WI38 (cell line): ENCODE measurements around the gene MAP3K20.
"Not testable (repeated sequence)": the region's sequence is repeated elsewhere in the genome, so short reads cannot be mapped to it uniquely, and the experiment has no call there.

Experiments
- H3K4me3 ChIP-seq: 2 replicates; pipeline ENCODE4 v1.5.1; 2011; ENCODE audit warnings: low read depth, mild to moderate bottlenecking, control low read depth, low read length
- CTCF ChIP-seq: IDR thresholded peaks from 2 replicates; pipeline ENCODE4 v1.5.1; 2012; ENCODE audit warnings: low read depth, mild to moderate bottlenecking, control low read depth, low read length

MAP3K20 gene

DNA sequence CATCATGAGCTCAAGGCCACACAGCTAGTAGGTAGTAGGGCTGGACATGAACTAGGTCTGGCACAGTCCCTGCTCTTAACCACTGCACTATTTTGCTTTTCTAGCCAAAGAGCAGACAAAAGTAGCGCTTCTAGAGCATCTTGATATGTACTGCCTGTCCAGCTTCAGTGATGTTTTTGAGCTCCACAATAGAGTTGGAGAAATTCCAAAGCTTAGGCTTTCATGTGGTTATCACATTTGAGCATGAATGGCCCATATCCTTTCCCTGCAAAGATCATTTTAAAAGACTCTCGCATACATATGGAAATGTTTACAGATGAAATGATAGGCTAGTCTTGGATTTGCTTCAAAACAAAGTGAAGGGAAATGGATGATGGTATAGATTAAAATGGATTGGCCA lies 128.7 kb downstream of the MAP3K20 start:
- no peak for TF ChIP-seq CTCF
- no peak overlapping the region for H3K4me3 ChIP-seq

GRCh38 chr2:173205375-173205774 lies 129.7 kb downstream of the MAP3K20 start:
- H3K4me3 ChIP-seq, result no peak overlapping the region
- TF ChIP-seq CTCF, result no peak

GRCh38 chr2:173207124-173207523 lies 131.5 kb downstream of the MAP3K20 start:
- H3K4me3 ChIP-seq, result not testable (repeated sequence)

GRCh38 chr2:173210270-173211196 lies 134.9 kb downstream of the MAP3K20 start:
- TF ChIP-seq CTCF, result peak; percentile 73
- no peak overlapping the region for H3K4me3 ChIP-seq

DNA sequence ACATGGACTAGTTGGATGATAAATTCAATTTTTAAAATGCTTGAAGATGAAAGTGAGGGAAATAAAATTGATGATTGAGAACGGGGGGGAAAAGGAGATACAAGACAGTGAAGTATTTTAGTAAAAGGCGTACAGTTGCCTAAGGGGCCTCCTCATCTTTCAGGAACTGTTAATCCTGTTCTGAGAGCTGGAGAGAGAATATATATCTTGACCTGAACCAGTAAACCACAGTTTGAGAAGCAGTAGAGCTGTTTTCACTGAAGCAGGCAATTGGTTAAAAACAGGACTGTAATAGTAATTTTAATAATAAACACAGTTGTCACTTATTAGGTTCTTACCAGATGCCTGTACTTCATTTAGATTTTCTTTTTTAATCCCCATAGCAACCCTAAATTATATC lies 137.5 kb downstream of the MAP3K20 start:
- TF ChIP-seq CTCF, result no peak
- no peak overlapping the region for H3K4me3 ChIP-seq

DNA sequence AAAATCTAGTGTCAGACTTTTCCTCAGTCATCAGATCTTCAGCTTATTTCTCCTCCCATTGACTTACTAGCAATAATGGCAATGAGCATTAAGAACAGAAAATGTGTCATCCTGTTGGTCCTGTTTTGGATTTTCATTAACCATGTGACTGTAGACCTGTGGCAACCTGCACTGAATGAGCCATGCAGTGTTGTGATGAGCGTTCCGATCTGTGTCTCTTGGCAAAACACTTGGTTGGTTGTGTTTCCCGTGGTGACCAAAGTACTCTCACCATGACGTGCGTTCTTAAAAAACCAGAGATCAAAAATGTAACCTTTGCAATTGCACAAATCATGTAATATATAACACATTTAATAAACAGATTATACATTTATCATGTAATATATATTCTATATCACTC lies 138.6 kb downstream of the MAP3K20 start:
- TF ChIP-seq CTCF, result no peak
- no peak overlapping the region for H3K4me3 ChIP-seq

DNA sequence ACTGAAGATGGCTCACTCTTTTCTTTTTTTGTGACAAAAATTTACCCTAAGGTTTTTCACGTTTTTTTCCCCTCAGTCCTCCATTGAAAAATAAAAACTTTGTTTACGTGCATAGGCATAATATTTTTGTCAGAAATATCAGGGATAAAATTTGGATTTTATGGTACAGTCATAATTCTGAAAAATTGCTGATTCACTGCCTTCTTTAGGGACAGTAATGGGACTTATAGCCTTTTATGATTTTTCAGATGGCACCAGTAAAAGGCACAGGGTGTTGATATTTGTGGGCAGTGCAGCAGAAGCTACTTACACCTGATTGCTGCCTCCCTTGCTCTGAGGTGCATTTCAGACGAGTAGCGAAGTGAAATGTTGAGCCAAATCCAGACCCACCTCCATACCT lies 139.7 kb downstream of the MAP3K20 start:
- H3K4me3 ChIP-seq, result no peak overlapping the region
- no peak for TF ChIP-seq CTCF
